NCI-H524 (cell line): ENCODE measurements around the gene DIS3L2.

Experiments
- DNase-seq, 2 experiments: peaks; one replicate each; lab custom pipeline; 2025; lab: John Stamatoyannopoulos, UW

Gene DIS3L2

GRCh38 chr2:232263295-232263694 lies 301.8 kb downstream of the DIS3L2 start:
- DNase-seq: no peak

- no peak for DNase-seq
Observed at GRCh38 chr2:232264081-232264480, 302.6 kb downstream of the DIS3L2 start.

GRCh38 chr2:232265329-232265728 lies 303.8 kb downstream of the DIS3L2 start:
- DNase-seq: no peak

- DNase-seq: no peak
Observed at GRCh38 chr2:232268636-232269165, 307.2 kb downstream of the DIS3L2 start.

GRCh38 chr2:232269867-232270266 lies 308.4 kb downstream of the DIS3L2 start:
- DNase-seq: no peak

GRCh38 chr2:232273903-232274643 lies 312.6 kb downstream of the DIS3L2 start:
- DNase-seq: no peak

- peak; percentile 67 to 76 for DNase-seq
Observed at GRCh38 chr2:232275670-232276069, 314.2 kb downstream of the DIS3L2 start.

GRCh38 chr2:232276084-232276732 lies 314.7 kb downstream of the DIS3L2 start:
- DNase-seq: peak; percentile 20 to 48

GRCh38 chr2:232276733-232277313 lies 315.3 kb downstream of the DIS3L2 start:
- DNase-seq: peak; percentile 80 to 92

GRCh38 chr2:232278534-232278933 lies 317.0 kb downstream of the DIS3L2 start:
- DNase-seq: no peak

- no peak for DNase-seq
Observed at GRCh38 chr2:232280341-232280740, 318.8 kb downstream of the DIS3L2 start.

GRCh38 chr2:232281858-232282507 lies 320.5 kb downstream of the DIS3L2 start:
- no peak for DNase-seq

- DNase-seq: no peak
Observed at GRCh38 chr2:232282508-232283055, 321.1 kb downstream of the DIS3L2 start.

GRCh38 chr2:232286001-232286868 lies 324.7 kb downstream of the DIS3L2 start:
- peak in 1 of 2 experiments; percentile 11 for DNase-seq

- DNase-seq: no peak
Observed at GRCh38 chr2:232287316-232287715, 325.8 kb downstream of the DIS3L2 start.

- no peak for DNase-seq
Observed at GRCh38 chr2:232288489-232289030, 327.0 kb downstream of the DIS3L2 start.

- DNase-seq: no peak
Observed at GRCh38 chr2:232290668-232291067, 329.2 kb downstream of the DIS3L2 start.

GRCh38 chr2:232291343-232291742 lies 329.8 kb downstream of the DIS3L2 start:
- DNase-seq: no peak

GRCh38 chr2:232292395-232293154 lies 331.1 kb downstream of the DIS3L2 start:
- peak; percentile 51 to 79 for DNase-seq

- no peak for DNase-seq
Observed at GRCh38 chr2:232293191-232293590, 331.7 kb downstream of the DIS3L2 start.
